GM18498 (cell line): ENCODE data around the gene RAD50.
A peak's percentile ranks its signal among the peaks of the same experiment; 100 is the strongest.
"Not testable (repeated sequence)": the region's sequence is repeated elsewhere in the genome, so short reads cannot be mapped to it uniquely, and the experiment has no call there.

Source experiments
- ATAC-seq: cut with Tn5 transposase; IDR thresholded peaks from one replicate; pipeline ENCODE4 v1.9.1; 2021; ENCODE audit warnings: mild to moderate bottlenecking, moderate library complexity; ENCODE audit not compliant: unreplicated experiment

The RAD50 gene

DNA sequence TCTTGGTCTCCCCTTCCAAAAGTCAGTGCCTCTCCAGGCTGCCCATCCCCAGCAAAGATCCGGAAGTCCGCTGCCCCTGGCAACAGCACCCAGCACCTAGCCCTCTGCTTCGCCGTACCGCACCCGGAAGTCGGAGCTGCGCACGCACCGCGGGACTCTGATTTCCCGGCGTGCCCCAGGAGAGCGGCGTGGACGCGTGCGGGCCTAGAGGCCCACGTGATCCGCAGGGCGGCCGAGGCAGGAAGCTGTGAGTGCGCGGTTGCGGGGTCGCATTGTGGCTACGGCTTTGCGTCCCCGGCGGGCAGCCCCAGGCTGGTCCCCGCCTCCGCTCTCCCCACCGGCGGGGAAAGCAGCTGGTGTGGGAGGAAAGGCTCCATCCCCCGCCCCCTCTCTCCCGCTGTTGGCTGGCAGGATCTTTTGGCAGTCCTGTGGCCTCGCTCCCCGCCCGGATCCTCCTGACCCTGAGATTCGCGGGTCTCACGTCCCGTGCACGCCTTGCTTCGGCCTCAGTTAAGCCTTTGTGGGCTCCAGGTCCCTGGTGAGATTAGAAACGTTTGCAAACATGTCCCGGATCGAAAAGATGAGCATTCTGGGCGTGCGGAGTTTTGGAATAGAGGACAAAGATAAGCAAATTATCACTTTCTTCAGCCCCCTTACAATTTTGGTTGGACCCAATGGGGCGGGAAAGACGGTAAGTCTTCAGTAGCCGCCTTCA, at the start of gene RAD50:
Gene RAD50, plus strand, starts transcription at position 215 of the 715 bp plus-strand sequence. Its CDS starts 348 bp downstream, at position 563.
- peak; percentile 97 for ATAC-seq

GRCh38 chr5:132510076-132510475, 46.7 kb upstream of the RAD50 start:
- ATAC-seq: no peak

DNA sequence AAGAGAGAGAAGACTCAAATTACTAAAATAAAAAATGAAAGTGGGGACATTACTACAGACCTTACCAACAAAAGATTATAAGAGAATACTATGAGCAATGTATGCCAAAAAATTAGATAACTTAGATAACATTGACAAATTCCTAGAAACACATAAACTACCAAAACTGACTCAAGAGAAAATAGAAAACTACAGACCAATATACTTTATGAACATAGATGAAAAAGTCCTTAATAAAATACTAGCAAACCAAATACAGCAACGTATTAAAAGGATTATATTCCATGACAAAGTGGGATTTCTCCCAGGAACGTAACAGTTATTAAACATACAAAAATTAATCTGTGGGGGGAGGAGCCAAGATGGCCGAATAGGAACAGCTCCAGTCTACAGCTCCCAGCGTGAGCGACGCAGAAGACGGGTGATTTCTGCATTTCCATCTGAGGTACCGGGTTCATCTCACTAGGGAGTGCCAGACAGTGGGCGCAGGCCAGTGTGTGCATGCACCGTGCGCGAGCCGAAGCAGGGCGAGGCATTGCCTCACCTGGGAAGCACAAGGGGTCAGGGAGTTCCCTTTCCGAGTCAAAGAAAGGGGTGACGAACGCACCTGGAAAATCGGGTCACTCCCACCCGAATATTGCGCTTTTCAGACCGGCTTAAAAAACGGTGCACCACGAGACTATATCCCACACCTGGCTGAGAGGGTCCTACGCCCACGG, 43.0 kb upstream of the RAD50 start:
- ATAC-seq: not testable (repeated sequence)

- not testable (repeated sequence) for ATAC-seq
Observed at GRCh38 chr5:132522067-132522466, 34.7 kb upstream of the RAD50 start.

- ATAC-seq: not testable (repeated sequence)
Observed at GRCh38 chr5:132524877-132525276, 31.9 kb upstream of the RAD50 start.

GRCh38 chr5:132525299-132525724, 31.5 kb upstream of the RAD50 start:
- ATAC-seq: peak; percentile 73

GRCh38 chr5:132526290-132526973, 30.3 kb upstream of the RAD50 start:
- peak; percentile 51 for ATAC-seq

GRCh38 chr5:132526974-132527564, 29.7 kb upstream of the RAD50 start:
- ATAC-seq: peak; percentile 10

- no peak for ATAC-seq
Observed at GRCh38 chr5:132528021-132528420, 28.8 kb upstream of the RAD50 start.

DNA sequence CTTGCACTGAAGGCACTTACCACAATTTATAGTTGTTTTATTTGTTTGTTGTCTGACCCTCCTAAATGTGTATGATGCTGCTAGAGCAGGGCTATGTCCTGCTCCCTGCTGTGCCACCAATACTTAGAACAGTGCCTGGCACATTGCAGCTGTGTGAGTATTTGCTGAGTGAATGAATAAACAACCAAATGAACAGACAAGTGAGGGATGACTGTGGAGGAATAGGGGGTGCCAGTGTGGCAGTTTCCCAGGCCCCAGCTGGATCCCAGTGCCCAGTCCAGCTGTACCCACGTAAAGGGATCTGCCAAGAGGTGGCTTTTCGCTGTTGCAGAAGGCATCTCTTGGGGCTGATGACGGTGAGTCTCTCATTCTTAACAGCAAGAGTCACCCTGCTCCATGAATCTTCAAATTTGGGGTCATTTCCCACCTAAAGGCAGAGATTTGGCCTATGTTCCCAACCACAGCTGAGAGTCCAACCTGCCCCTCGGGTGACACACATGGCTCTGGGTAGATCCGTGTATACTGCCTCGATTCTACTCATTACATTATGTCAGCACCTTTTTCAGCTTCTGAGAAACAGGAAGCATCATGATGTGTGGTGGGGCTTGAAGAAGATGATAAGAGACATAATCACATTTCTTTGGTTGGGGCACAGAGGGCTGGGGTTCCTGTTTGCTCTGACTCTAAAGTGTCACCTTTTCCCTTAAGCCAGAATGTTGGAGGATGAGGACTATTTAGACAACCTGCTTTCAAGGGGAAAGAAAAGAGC, 27.7 kb upstream of the RAD50 start:
- no peak for ATAC-seq

GRCh38 chr5:132530946-132531345, 25.8 kb upstream of the RAD50 start:
- no peak for ATAC-seq

DNA sequence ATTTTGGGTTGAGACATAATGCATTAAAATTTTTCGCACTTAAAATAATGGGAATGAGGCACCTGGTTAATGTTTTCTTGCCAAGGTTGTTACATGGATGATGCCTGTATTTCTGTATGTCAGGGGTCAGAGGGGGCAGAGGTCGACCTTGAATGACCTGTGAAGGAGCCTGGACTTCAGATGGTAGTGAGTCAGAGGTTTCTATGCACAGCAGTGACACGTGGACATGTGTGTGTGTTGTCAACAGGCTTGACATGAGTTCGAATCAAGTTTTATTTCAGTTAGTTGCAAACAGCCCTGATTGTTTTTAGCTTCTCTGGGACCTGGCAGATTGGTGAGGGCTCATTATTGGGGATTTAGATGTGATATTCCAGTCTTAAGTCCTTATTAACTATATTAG, 17.1 kb upstream of the RAD50 start:
- ATAC-seq: no peak

DNA sequence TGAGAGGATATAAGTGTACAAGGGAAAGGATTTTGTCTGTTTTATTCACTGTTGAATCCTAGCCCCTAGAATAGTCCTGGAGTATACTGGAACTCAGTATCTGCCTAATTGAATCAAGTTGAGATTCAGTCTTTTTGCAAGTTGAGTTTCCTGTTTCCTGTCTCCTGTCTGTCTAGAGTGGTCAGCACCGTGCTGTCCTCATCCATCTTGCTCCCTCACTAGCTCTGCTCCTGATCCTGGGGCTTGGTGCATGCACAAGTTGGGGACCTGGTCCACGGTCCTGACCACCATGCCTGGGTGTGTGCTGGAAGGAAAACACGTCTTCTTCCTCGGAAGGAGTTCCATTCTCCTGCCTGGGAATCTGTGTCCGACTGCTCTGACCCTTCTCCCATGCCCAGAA, 16.6 kb upstream of the RAD50 start:
- no peak for ATAC-seq

DNA sequence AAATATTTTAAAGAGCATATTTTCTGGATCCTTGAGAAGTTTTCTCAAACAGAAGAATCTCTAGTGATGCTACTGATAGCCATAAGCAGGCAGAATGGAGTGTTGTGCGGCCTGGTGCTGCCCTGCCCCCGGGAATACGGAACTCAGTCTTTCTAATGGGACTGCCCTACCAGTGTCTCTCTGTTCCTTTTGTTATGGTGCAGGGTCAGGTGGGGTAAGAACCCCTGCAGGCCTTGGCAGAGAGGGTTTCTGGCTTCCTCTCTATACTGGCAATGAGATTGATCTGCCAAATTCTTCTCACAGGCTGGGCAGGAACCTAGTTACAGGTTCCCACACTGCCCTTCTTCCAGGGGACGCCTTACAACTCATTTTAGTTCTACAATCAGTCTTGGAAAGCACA, 16.0 kb upstream of the RAD50 start:
- no peak for ATAC-seq

GRCh38 chr5:132543472-132544201, 13.1 kb upstream of the RAD50 start, which contains the start of gene IL5:
Gene IL5, minus strand, starts transcription at chr5:132543522. Its CDS starts 44 bp downstream, at chr5:132543478.
- ATAC-seq: no peak

GRCh38 chr5:132546108-132546507, 10.7 kb upstream of the RAD50 start:
- ATAC-seq: no peak

DNA sequence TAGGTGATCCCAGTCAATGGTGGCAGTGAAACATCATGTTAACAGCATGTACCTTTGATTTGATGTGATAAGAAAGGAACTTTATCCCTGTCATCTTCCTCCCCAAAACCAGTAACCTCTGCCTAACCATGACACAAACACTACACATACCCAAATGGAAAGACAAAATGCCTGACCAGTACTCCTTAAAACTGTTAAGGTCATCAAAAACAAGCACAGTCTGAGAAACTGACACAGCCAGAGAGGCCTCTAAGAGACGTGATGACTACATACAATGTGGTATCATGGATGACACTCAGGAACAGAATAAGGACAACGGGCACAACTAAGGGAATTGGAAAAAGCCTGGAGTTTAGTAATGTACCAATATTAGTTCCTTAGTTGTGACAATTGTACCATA, 9.5 kb upstream of the RAD50 start:
- no peak for ATAC-seq

- not testable (repeated sequence) for ATAC-seq
Observed at GRCh38 chr5:132548834-132549233, 7.9 kb upstream of the RAD50 start.

DNA sequence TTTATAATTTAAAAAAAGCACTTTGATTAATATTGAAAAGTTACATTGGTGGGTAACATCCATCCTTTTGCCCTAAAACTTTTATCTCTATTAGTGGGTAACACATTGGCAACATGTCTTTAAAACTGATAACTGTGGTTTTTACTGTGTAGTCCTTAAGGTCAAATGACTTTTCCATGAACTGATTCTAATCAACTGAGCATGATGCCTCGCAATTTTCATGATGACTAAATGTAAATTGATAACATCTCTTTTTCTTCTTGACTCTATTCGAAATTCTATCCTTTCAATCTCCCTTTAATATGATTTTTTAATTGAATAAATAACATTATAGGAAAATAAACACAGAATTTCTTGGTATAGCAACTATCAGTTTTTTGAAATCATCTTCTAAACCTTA, 7.2 kb upstream of the RAD50 start:
- no peak for ATAC-seq
